Measurements from ENCODE around the gene FIGN. TPM values are rescaled to one million over a fixed set of nuclear protein-coding genes. Genes with fewer than 3 reads are reported as not detected.

The FIGN gene
- total RNA-seq, 1 experiment from 2014 or later, result not detected

DNA sequence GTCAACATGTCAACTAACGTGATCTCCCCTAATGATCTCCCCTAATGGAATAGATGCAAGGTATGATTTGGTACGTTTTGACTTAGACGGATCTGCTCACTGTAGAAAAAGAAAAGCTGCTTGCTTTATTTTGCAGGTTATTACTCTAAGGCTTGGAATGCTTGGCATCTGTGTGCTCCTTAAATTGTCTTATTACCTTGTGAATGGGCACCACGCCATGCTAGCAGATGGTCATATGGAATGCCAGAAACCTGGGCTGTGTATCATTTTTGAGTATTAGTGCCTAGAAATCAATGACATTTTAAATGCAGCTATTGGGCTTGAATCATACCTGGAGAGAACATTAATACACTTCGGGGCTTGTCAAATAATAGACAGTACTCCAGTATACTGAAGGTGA is 16.5 kb upstream of the FIGN start:
- H3K9ac ChIP-seq (ENCODE audit: low read length), result no peak overlapping the region
- H3K79me2 ChIP-seq (ENCODE audit: insufficient read depth, low read length), result no peaks in the 10 kb centered on the region
- peaks cover 41% of the 10 kb centered on the region for H3K27me3 ChIP-seq (ENCODE audit: insufficient read depth, low read length)
- DNase-seq (ENCODE audit: low read depth, low spot score) (no peak), ATAC-seq (no peak)
- RAD21 ChIA-PET (ENCODE audit: low non-redundant PET in 1 of 2, low total read pairs in 2 of 2, uncharacterized antibody in 2 of 2, unreplicated experiment in 2 of 2), result no interaction called here
- no peaks in the 10 kb centered on the region for H3K9me2 ChIP-seq (ENCODE audit: insufficient read depth)
- CTCF ChIA-PET, result no interaction called here
- no peak overlapping the region for H3K27ac ChIP-seq (ENCODE audit: low read depth, low read length)
- no peaks in the 10 kb centered on the region for H3K9me3 ChIP-seq (ENCODE audit: control insufficient read depth in 1 of 2, insufficient read depth in 1 of 2, low read depth in 1 of 2, low read length in 2 of 2)
- no peak overlapping the region for H2AFZ ChIP-seq (ENCODE audit: low read depth, low read length, poor library complexity, severe bottlenecking)
- H3K4me3 ChIP-seq (replicated peaks in 1 of 2; ENCODE audit: low read depth in 1 of 2, low read length in 2 of 2), result no peak overlapping the region
- BruUV-seq (replicated peaks), result no TSS peak
- H4K20me1 ChIP-seq (ENCODE audit: insufficient read depth), result no peaks in the 10 kb centered on the region
- TF ChIP-seq POLR2A (IDR thresholded peaks at IDR 0.05; ENCODE audit: borderline replicate concordance, extremely low read depth, insufficient read depth, insufficient read length) (no peak), EZH2phosphoT487 (IDR thresholded peaks at IDR 0.05; ENCODE audit: borderline replicate concordance) (no peak), CBX3 (IDR thresholded peaks at IDR 0.05; ENCODE audit: low read depth) (no peak), ZNF274 (IDR thresholded peaks at IDR 0.05; ENCODE audit: low read depth, low read length) (no peak), SIN3A (IDR thresholded peaks at IDR 0.05; ENCODE audit: low read depth) (no peak), JUND (IDR thresholded peaks at IDR 0.05) (no peak), CEBPB (IDR thresholded peaks at IDR 0.05; ENCODE audit: low read depth) (no peak), YY1 (IDR thresholded peaks at IDR 0.05; ENCODE audit: extremely low read depth, insufficient replicate concordance, low read depth, low read length) (no peak), EZH2 (IDR thresholded peaks at IDR 0.05) (no peak)
- TF ChIP-seq, protein P1, sequence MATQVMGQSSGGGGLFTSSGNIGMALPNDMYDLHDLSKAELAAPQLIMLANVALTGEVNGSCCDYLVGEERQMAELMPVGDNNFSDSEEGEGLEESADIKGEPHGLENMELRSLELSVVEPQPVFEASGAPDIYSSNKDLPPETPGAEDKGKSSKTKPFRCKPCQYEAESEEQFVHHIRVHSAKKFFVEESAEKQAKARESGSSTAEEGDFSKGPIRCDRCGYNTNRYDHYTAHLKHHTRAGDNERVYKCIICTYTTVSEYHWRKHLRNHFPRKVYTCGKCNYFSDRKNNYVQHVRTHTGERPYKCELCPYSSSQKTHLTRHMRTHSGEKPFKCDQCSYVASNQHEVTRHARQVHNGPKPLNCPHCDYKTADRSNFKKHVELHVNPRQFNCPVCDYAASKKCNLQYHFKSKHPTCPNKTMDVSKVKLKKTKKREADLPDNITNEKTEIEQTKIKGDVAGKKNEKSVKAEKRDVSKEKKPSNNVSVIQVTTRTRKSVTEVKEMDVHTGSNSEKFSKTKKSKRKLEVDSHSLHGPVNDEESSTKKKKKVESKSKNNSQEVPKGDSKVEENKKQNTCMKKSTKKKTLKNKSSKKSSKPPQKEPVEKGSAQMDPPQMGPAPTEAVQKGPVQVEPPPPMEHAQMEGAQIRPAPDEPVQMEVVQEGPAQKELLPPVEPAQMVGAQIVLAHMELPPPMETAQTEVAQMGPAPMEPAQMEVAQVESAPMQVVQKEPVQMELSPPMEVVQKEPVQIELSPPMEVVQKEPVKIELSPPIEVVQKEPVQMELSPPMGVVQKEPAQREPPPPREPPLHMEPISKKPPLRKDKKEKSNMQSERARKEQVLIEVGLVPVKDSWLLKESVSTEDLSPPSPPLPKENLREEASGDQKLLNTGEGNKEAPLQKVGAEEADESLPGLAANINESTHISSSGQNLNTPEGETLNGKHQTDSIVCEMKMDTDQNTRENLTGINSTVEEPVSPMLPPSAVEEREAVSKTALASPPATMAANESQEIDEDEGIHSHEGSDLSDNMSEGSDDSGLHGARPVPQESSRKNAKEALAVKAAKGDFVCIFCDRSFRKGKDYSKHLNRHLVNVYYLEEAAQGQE (IDR thresholded peaks at IDR 0.05; ENCODE audit: low read depth), result no peak
- no peaks in the 10 kb centered on the region for H3K4me1 ChIP-seq (ENCODE audit: control insufficient read depth in 1 of 2, insufficient read depth in 2 of 2, low read length in 2 of 2)
- no peaks in the 10 kb centered on the region for H3K36me3 ChIP-seq (ENCODE audit: control insufficient read depth in 1 of 2, insufficient read depth in 2 of 2, low read length in 2 of 2)
- POLR2A ChIA-PET, result no interaction called here
- H3K4me2 ChIP-seq (ENCODE audit: low read length), result no peak overlapping the region
- intact Hi-C loops (cut with micrococcal nuclease), result no loop called here

All from HCT116 (cell line).